Stimulated activated CD8-positive, alpha-beta memory T cell treated with anti-CD3 and anti-CD28 coated beads, Interleukin-4, amount 100 ng/mL, for 24 hours (primary cell): ENCODE measurements around the gene MCCC1.
"Not testable (repeated sequence)": the region's sequence is repeated elsewhere in the genome, so short reads cannot be mapped to it uniquely, and the experiment has no call there.

Experiments used
- DNase-seq: peaks from one replicate; pipeline ENCODE4 v3.0.0-alpha.2; 2020; ENCODE audit warnings: low read depth

The MCCC1 gene

DNA sequence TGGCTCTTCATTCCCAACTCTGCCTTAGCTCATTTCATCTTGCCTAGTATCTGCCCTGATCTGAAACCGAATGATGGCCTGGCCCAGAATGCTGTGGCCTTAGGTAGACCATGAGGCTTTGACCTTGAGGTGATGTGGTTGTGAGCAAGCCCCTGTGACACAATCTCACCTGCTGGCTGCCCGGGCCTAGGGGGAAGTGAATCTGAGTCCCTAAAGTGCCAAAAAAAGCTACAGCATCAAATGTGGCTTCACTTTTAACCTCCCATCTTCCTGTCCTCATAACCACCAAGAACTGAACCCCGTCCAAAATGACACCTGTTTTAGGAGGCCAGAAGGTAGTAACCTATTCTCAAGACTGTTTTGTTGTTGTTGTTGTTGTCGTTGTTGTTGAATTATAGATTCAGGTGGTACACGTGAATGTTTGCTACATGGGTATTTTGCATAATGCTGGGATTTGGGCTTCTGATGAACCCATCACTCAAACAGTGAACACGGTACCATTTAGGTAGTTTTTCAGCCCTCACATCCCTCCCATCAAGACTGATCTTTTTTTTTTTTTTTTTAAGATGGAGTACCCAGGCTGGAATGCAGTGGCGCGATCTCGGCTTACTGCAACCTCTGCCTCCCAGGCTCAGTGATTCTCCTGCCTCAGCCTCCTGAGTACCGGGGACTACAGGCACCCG, 54.6 kb downstream of the MCCC1 start:
- no peak for DNase-seq

DNA sequence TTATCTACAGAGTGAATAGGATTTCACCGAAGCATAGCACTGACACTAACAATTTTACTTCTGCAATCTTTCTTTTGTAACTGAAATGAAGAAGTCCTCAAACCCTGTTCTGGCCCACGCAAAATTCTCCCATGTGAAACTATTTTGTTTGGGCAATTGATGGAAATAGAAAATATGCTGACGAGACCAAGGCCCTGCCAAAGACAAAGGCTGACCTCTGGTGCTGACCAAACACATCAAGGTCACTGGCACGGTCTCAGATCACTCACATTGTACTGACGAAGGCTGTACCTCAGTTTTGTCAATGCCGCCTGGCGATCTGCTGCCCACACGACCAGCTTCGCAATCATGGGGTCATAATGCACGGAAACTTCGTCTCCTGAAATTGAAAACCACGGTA, 60.5 kb downstream of the MCCC1 start:
- DNase-seq: no peak

DNA sequence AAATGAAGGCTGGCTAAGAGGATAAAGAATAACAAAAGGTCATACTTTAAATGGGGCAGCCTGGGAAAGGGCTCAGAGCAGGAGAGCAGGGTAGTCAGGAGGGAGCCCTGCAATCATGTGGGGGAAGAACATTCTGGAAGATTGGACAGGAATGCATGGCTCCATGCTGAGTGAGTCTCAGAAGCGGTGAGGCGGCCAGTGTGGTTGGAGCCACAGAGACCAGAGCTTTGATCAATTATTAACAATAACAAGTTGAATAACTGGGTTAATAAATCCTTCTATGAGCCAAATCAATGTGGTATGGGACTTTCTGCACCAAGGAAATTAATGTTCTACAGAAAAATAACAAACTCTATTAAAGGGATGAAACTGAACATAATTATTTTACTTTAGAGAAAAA, 61.1 kb downstream of the MCCC1 start:
- no peak for DNase-seq

DNA sequence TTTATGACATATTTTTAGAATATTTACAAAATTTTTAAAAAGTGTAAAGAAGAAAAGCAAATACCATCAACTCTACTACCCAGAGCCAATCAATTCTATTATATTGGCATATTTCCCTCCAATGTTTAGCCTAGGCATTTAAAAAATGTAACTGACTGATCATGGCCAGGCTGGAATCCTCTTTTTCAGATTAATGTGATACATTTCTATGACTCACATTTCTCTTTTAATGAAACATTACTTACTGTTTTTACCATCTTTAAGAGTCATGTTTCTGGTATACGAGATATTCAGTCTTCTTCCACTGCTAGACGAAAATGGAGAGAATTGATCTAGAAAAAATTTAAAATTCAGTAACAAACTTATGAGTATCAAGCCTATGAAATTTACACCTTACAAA, 65.5 kb downstream of the MCCC1 start:
- DNase-seq: no peak

DNA sequence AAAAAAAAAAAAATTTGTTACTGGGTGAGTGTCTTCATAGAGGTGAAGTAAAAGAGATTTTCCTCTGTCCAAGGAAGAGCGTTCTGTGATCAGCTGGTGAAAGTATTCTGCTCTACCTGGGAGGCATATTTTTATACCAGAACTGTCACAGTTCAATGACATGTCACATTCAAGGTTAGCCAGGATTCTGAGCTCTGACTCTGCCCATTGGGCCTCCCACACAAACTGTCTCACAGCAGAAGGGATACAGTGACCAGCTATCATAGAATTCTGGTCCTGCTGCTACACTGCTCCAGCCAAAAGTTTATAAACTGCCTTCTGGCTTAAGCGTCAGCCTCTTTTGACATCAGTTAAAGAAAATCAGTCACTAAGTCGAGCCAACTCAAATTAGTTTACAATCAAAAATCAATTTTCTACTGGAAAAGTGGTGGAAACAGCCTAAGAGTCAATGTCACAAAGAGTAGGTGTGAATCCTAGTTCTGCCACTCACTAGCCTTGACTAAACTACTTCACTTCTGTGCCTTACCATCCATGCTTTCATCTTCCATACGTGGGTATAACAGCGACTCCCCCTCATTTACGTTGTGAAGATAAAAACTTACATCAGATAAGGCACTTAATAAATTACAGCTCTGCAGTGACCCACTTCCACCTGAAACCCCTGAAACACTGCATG, 66.3 kb downstream of the MCCC1 start:
- no peak for DNase-seq

DNA sequence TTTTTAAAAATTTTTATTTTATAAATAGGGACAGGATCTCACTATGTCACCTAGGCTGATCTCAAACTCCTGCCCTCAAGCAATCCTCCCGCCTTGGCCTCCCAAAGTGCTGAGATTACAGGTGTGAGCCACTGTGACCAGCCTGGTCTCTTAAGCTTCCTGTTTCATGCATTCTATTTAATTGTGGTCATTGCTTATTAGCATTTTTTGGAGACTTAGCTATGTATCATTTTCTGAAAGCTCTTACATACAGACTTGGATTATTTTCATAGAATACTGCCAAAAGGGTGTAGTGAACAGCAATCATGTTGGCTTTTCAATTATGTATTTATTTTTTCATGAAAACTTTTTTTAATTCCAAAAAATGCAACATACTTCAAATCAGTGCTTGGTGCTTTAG, 67.5 kb downstream of the MCCC1 start:
- DNase-seq: no peak

DNA sequence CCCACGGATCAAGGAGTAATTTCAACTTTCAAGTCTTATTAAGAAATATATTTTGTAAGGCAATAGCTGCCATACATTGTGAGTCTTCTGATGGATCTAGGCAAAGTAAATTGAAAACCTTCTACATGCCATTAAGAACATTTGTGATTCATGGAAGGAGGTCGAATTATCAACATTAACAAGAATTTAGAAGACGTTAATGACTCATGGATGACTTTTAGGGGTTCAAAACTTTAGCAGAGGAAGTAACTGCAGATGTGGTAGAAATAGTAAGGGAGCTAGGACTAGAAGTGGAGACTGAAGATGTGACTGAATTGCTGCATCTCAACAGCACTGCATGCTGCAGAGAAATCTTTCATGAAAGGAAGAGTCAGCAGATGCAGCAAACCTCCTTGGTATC, 70.9 kb downstream of the MCCC1 start:
- DNase-seq: no peak

DNA sequence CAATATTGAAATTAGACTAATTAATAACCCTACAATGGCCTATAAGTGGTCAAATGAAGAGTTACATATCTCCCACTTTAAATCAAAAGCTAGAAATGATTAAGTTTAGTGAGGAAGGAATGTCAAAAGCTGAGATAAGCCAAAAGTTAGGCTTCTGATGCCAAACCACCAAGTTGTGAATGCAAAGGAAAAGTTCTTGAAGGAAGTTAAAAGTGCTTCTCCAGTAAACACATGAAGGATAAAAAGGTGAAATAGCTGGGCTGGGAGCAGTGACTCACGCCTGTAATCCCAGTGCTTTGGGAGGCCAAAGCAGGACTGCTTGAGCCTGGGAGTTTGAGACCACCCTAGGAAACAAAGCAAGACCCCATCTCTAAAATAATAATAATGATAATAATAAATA, 72.0 kb downstream of the MCCC1 start:
- DNase-seq: no peak

DNA sequence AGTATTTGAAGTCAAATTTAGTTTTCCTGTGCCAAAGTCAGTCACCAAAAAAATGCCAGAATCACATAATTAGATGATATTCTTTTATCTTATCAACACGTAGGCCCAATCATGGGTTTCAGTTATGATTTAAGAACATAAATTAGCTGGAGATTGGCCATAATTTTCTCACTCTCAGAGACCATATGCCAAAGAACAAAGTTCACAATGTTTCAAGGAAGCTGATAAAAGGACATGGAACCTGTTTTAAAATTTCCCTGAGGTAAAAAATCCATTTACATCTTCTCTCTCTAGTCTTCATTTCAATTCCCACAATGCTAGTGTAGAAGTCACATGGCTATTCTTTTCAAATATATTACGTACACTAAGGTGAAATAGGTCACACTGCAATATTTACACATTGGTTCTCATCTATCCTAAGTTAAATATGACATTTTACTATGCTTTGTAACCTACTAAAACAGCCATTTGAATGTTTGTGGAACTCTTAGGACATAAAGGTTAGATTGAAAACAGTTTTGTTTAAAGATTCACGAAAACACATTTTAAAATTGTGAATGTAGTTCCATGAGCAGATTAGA, 76.3 kb downstream of the MCCC1 start:
- no peak for DNase-seq

DNA sequence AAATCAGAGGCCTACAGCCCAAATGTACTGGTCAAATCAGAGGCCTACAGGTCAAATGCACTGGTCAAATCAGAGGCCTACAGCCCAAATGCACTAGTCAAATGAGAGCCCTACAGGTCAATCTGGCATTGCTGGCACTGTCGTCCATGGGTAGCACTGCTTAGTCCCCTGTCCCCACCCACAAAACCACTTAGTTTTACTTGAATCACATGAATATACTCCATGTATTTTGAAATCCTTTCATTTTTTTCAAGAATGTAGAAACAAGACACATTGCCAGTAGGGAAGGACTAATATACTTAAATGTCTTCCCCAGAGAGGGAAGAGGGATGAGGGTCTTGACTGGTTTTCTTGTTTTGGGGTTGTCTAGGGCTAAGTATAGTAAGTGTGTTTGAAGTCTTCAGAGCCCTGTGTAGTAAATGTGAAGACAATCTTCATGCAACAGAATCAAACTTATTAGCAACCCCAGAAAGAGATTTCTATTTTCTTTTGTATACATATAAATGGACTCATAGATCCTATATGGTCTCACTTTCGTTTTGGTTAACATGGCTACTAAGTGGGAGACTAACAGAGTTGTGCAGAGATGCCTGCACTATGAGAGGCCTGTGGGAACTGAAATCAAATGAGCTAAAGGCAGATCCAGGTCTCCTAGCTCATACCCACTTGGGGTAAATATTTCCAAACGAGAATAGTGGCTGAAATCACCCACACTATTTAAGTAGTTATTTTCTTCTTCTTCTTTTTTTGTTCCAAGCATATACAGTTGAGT, 80.7 kb downstream of the MCCC1 start:
- no peak for DNase-seq

DNA sequence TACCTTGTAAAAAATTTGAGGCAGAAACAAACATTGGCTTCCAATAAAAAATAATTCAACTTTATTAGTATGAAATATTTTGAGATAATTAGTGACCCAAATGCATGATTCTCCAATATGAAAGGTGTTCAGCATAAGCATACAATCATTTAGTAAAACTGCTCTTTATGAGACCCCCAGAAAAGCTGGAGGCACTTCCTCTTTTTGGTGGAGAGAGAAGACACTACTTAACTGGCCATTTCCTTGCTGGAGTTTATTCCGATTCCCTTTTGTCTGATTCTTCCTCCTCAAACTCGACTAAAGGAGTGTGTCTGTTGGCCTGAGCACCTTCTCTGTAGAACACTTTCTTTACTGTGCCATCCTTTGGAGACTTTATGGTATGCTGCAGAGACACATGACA, 84.1 kb downstream of the MCCC1 start:
- no peak for DNase-seq

DNA sequence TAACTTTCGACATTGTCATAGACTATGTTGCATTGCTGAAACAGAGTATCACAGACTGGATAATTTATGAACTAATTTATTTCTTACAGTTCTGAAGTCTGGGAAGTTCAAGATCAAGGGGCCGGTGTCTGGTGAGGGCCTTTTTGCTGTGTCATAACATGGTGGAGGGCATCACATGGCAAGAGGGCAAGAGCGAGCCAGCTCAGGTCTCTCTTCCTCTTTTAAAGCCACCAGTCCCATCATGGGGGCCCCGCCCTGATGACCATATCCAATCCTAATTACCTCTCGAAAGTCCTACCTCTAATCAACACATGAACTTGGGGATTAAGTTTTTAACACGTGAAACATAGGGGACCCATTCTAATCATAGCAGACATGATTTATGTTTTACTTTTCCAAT, 85.4 kb downstream of the MCCC1 start:
- no peak for DNase-seq

DNA sequence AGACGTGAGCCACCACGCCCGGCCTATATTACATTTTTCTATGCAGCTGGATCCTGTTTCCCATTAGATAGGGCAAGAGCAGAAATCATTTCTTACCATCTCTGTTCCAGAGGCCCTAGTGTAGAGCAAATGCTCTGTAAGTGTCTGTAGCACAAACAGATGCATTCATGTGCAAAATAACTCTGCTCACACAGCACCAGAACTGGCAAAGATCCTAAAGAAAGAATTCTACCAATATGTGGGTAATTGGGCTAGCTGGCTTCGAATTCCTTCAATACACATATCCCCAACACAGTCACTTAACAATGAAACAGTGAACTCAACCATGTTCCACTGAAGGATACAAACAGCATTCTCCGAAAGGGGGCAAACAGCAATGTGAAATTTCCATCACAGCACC, 86.2 kb downstream of the MCCC1 start:
- DNase-seq: no peak

DNA sequence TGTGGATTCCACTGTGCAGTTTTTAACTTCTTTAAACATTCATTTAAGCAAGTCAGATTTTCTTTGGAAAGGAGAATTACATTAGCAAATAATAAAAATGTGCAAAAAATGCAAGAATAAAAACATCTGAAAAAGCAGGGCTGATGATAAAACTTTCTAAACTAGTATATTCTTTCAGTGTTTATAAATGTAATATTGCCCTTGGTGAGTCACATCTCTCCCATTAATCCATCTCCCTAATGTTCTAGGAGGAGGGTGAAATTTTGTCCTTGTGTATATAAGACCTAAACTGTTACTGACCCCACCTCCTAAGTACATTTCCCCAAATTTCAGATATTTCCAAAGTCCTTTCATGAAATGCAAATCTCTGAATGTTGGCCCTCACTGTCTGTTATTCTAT, 90.5 kb downstream of the MCCC1 start:
- DNase-seq: no peak

DNA sequence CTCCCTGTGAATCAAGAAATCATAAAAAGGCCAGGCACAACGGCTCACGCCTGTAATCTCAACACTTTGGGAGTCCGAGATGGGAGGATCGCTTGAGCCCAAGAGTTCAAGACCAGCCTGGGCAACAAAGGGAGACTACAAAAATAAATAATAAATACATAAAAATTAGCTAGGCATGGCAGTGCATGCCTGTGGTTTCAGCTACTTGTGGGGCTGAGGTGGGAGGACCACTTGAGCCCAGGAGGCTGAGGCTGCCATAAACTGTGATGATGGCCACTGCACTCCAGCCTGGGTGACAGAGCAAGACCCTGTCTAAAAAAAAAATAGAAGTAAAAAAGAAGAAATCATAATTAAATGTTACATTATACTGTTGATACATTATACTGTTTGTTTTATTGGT, 91.0 kb downstream of the MCCC1 start:
- no peak for DNase-seq

DNA sequence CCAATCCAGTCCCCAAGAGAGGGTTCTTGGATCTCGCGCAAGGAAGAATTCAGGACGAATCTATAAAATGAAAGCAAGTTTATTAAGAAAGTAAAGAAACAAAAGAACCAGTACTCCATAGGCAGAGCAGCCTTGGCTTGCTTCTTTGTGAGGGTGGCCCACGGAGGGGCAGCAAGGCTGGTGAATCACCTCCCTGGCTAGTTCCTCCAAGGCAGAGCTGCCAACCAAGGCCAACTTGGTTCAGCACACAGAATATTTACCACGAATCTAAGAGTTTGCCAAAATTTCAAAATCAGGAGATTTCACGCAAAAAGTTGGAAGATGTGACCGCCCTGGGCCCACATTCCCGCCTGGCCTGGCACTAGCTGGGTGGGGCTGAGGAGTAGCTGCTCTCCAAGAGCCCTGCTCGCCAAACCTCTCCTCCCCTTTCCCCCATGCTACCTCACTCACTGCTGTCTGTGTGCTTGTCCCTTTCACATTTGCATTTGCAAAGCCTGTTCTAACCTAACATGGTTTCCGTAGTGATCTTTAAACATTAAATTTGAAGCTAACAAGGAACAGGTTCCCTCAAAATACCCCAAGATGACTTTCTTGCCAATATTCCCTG, 92.8 kb downstream of the MCCC1 start:
- no peak for DNase-seq

DNA sequence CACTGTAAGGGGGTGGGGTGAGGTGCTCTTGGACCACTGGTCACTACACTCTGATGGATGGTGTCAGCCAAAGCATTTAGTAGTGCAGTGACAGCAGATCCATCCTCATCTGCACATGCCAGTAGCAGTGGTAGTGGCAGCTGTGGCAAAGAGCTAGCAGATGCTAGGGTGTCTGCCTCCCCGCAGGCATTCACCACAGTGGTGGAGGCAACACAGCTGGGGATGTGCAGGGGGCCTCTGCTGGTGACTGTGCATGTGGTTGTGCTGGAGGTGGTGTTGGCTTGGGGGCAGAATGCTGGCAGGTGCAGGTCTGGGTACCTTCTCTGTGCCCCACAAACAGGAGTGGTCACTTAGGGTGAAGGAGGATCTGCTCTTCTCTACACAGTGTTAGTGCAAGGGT, 99.5 kb downstream of the MCCC1 start:
- DNase-seq: no peak

DNA sequence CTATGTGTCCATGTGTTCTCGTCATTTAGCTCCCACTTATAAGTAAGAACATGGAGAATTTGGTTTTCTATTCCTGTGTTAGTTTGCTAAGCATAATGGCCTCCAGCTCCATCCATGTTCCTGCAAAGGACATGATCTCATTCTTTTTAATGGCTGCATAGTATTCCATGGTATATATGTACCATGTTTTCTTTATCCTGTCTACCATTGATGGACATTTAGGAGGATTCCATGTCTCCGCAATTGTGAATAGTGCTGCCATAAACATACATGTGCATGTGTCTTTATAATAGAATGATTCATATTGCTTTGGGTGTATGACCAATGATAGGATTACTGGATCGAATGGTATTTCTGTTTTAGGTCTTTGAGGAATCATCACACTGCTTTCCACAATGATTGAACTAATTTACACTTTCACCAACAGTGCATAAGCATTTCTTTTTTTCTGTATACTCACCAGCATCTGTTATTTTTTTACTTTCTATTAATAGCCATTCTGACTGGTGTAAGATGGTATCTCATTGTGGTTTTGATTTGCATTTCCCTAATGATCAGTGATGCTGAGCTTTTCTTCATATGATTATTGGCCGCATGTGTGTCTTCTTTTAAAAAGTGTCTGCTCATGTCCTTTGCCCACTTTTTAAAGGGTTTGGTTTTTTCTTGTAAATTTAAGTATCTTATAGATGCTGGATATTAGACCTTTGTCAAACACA, 105.7 kb downstream of the MCCC1 start:
- DNase-seq: not testable (repeated sequence)

DNA sequence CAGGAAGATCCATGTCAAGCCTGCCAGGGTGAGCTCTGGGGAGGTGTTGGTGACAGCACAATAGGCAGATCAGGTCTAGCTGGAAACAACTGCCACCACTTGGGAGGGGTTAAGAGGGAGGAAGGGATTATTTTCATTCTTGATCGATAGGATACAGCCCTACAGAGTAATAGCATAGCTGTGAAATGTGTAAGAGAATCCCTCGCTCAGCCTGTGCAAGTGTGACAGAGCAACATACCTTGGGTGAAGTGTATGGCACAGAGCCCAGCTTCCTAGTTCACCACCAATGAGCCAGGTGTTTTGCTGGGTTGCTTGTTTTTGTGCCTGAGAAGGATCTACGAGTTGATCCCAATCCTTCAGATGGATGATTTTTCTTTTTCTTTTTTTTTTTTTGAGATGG, 109.7 kb downstream of the MCCC1 start:
- DNase-seq: no peak

DNA sequence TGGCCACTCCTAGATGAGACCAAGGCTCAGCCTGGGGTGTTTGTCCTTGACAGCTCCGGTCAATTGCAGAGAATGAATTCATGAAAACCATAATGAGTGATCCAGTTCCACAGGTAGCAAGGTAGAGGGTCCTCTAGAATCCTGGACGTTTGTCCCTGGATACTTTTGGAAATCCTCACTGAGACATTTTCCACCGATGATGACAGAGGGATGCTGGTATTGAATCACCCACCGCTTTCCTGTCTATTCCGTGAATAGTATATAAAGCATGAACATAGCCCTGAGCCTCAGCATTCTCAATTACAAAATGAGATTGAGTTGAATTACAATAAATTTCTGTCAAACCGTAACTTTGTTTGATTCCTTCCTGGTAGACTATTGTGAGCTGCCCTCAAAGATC, 113.3 kb downstream of the MCCC1 start:
- no peak for DNase-seq

DNA sequence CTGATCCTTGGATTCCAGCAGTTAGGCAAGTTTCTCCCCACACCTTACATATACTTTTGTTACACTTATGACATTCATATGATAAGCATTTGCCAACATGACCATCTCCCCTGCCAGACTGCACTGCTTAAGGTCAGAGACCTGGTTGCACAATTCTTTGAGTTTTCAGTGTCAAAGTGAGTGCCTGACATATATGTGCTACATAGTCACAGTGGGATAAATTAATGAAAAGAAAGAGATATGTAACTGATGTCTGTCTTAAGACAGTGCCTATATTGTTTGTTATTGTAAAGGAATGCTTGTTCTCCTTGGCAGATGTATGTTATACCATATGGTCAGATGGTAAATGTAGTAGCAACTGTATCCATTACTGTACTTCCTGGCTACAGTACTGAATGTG, 115.4 kb downstream of the MCCC1 start:
- DNase-seq: no peak

DNA sequence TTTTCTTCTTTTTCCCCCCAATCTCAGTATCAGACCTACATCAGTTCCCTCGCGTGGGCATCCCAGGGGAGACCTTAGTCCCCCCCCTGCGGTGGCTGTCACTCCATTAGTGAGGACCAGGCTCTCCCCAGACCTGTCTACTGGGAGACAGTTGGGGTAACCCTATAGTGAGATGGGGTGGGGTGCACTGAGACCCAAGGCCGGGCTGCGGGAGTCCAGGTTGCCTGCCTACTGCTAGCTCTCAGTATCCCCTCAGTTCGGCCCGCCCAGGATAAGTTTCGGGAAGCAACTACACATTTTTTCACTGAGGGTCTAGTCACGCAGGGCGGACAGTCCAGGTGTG, 118.3 kb downstream of the MCCC1 start:
- no peak for DNase-seq
